GM18517 (cell line): Measurements from ENCODE around the gene DNAJC11.
"Not testable (repeated sequence)": the region's sequence is repeated elsewhere in the genome, so short reads cannot be mapped to it uniquely, and the experiment has no call there.

Experiments used
- ATAC-seq: cut with Tn5 transposase; IDR thresholded peaks from one replicate; pipeline ENCODE4 v1.9.1; 2021; ENCODE audit warnings: mild to moderate bottlenecking, moderate library complexity; ENCODE audit not compliant: unreplicated experiment

The DNAJC11 gene

DNA sequence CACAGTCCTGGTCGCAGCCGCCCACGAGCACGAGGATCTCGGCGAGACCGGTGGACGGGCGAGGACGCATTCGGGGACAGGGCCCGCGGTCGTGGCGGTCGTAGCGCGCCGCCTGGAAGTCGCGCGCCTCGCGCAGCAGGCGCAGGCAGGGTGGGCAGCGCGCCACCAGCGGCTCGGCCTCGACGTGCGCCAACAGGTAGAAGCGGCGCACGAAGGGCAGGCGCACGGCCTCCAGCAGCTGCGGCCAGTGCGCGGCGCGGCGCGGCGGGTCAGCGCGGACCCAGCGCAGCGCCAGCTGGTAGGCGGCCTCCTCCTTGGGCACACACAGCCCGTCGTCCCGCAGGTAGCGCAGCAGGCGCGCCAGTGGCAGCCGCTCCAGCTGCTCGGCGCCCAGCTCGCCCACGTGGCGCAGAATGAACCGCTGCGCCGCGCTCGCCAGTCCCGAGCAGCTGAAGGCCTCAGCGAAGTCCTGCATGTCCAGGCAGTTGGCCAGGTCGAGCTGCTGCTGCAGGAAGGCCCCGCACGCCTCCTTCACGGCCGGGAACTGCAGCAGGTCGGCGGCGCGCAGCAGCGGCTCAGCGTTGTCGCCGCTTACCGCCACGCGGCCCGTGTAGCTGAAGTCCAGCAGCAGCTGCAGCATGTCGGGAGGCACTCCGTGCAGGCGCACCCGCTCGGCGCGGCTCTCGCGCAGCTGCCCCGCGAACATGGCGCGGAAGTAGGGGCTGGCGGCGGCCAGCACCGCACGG is 99.5 kb downstream of the DNAJC11 start:
- ATAC-seq = peak; percentile 41

DNA sequence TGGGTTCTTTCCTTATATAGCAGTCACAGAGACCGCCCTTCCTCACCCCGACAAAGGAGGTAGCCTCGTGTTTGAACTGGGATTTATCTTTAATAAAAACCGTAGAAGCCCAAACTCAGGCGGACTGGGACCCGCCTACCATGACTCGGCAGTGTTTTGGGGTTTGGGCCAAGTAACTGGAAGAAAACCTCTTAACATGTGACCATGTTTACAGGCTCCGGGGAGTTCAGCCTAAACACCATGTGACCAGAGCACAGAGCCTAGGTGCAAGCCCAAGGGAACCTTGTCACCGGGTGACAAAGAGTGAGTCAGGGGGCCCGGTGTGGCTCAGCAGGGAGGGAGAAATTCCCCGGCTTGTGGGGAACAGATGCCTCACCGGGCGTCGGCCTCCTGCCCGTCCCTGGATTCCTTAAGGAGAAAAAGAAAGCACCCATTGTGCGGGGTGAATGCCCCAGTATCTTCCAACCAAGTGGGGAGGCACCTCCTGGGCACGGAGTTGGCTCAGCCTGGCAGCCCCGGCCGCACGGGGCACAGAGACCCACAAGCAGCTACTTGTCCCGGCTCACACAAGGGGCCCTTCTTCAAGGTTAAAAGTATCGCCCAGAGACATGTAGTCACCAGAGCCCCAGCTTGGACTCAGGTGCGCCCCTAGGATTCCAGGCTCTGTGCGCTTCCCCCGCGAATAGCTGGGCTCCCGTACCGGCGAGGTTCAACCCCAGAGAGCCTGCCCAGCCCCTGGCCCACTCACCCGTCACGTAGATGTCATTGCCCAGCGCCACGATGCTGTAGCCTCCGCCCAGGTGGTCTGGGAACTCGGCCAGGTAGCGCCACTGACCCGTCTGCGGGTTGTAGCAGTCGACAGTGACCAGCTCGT is 100.3 kb downstream of the DNAJC11 start:
- peak; percentile 36 for ATAC-seq

DNA sequence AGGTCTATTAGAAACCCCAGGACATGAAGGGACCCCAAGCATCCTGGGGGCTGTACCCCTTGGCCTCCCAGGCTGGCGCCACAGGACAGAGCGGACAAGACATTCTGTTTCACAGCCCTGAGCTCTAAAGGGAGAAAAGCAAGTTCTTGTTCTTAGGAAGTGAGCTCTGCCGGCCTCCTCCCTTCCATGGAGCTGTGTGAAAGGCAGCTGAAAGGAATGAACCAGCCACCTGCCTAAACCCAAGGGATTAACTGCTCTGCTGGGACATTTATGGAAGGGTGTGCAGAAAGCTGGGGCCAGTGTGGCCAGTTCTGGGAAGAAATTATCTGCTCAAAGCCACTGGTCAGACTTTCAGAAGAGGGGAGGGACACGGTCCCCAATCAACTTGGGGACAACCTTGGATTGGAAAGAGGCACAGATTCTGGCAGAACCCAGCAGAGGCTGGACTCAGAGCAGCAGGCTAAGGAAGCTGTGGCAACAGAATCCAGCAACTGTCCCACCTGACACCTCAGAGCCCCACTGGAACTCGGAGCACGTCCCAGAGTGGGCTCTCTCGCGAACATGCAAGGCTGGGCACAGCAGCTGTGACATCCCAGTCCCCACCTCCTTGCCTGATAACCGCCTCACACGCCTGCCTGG is 101.1 kb downstream of the DNAJC11 start:
- no peak for ATAC-seq

DNA sequence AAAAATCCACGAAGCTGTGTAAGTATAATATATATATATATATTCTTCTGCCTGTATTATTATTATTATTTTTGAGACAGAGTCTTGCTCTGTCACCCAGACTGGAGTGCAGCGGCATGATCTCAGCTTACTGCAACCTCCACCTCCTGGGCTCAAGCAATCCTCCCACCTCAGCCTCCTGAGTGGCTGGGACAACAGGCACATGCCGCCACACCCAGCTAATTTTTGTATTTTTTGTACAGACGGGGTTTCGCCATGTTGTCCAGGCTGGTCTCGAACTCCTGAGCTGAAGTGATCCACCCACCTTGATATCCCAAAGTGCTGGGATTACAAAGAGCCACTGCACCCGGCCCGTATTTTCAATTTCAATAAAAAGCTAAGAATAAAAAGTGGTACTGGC is 101.6 kb downstream of the DNAJC11 start:
- not testable (repeated sequence) for ATAC-seq

DNA sequence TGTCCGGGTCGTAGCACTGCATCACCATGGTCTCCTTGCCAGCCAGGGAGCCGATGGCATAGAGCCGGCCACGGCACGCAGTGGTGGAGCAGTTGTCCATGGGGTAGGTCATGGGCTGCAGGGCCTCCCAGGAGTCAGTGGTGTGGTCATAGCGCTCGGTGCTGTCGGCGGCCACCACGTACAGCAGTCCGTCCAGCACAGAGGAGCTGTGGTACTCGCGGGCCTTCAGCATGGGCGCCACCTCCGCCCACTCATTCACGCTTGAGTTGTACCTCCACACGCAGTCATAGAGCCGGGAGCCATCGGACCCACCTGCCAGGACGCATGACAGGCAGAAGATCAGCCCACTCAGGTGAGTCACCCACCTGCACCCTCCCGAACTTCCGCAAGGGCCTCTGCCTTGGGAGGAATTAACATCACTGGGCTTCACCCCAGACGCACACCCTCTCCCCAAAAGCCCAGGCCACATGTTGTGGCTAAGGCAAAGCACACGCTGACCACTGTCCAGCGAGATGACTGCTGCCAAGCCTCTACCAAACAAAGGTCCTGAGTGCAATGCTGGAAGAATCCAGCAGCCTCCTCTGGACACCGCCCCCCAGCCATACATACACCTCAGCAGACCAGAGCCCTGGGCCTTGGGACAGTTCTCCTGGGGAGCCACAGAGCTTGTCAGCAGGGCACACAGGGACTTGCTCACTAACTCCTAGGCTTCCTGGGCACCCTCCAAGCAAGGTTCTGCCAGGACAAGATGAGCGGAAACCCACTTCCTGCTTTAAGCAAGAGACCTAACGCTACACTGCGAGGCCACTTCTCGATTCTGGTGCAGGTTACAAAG is 102.3 kb downstream of the DNAJC11 start:
- no peak for ATAC-seq

DNA sequence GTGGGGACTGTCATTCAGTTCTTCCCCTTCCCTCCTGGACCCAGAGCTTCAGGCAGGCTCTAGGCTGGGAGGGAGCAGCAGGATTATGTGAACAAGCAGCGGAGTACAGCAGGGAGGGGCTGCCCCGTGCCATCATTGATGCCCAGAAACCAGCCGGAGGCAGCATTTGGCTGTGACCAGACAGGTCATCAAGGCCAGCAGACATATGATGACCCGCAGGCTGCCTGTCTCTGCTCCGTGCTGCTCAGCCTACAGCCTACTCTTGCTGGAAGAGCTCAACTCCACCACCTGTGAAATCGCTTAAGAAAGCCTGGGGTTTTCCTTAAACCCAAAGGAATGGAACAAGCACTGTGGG is 103.9 kb downstream of the DNAJC11 start:
- ATAC-seq = no peak

DNA sequence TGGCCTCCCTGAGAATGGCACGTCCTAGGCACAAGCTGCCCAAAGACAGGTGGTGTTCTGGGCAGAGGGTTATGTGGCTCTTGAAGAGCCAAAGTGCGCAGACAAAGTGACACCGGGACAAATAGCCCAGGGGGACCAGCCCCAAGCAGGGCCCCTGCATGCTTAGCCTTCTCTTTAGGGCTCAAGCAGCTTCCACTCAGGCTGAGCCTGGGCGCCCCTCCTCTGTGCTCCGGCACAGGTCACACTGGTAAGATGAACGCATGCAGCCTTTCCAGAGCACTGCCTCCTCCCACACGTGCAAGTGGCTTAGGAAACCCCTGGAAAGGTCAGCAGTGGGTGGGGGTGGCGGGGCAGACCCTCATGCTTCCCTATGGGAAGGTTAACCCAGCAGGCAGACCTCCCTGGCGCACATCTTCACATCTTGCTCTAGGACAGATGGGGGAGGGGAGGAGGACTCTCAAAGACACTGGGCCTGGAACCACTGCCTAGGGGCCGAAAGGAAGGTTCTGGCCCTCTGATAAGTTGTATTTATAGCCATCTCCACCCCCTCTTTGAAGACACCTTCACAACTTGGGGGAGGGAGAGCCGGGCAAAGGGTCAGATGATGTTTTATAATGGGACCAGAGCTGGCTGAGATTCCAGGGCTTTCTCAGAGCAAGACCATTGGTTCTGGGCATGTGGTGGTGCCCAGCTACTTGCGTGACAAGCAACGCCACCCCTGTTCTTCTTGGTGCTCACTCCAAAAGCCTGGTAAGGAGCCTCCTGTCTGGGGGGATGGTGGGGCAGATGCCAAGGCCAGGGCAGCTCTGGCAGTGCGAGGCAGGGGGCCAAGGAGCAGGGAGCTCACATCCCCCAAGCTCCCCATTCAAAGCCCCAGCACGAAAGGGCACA is 104.5 kb downstream of the DNAJC11 start:
- no peak for ATAC-seq

DNA sequence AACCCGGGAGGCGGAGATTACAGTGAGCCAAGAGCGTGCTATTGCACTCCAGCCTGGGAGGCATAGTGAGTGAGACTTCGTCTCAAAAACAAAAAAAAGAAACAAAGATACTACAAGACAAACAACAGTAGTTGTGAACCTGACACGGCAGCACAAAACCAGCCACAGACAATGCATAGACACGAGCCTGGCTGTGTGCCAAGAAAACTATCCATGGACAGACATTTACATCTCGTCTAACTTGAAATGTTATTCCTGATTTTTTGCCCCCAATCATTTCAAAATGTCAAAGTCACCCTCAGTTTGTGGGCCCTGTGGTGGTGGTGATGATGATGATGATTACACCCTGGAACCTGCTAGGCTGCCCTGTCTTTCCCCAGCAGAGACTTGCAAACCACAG is 105.3 kb downstream of the DNAJC11 start:
- no peak for ATAC-seq

DNA sequence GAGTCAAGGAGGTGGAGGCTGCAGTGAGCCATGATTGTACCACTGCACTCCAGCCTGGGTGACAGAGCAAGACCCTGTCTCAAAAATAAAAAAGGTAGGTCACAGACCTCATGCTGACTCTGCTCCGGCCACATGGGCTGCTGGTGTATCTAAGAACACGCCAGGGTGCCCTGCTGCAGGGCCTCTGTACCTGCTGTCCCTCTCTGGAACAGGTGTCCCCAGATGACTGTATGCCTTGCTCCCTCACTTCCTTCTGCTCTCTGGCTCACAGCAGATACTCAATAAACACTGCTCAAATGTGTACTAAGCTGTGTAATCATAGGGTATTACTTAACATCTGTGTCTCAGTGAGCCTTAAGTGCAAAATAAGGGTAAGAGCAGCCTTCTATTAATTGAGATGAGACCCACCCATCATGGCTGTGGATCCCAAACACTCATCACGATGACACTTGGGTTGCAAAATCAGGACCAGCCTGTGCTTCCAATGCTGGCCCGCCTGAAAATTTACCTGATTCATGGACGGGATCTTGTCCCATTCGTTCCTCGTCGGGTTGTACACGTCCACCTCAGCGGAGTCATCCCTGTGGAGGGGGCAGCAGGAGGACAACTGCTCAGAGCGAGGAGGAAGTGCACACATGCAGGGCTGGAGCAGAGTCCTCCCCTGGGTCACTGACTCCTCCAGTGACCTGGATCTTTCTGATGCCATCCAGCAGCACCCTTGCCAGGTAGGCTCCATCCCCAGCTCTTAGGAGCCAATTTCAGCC is 106.5 kb downstream of the DNAJC11 start:
- ATAC-seq = no peak

DNA sequence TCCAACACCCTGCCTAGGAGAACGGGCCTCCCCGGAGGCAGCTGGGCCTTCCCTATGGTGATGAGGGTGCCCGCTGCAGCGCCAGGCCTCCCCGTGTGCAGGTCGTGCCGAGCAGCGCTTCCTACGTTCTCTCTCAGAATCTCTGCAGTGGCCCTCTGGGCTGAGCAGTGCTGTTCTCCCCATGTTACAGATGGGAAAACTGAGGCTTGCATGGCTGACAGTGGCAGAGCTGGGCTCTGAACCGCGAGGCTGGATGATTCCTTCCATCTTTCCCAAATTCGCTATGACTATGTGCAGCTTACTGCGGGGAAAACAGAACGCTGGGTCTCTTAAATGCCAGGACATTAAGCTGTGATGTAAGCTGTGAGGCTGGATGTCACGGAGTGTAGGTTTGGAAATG is 107.8 kb downstream of the DNAJC11 start:
- no peak for ATAC-seq

DNA sequence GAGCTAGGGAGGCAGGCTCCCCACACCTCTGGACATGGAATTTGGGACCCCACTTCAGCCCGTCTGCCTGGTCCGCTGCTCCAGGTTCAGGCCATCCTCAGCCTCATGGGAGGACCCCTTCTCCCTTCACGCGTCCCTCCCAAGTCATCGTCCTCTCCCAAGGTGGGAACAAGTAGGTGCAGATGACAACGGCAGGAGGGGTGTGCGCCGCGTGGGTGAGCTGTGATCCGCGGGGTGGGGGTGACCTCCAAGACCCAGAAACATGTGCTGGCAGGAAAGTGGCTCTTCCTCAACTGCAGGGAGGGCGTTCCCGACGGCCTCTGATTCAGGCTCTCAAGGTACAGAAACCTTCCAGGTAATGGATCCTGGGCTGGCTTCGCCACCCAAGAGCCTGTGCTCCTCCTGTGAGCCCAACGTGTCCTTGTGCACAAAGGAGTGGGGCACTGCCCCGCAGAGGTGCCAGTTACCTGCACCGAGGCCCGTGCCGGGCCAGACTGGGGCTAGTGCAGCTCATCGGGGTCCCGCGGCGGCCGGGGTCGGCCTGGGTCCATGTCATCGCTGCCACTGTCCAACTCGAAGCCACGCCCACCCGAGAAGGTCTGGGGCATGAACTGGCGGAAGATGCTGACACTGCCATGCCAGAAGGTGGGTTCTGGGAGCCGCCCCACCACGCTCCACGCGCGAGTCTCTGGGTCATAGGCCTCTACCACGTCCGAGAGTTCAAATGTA is 108.6 kb downstream of the DNAJC11 start:
- no peak for ATAC-seq

DNA sequence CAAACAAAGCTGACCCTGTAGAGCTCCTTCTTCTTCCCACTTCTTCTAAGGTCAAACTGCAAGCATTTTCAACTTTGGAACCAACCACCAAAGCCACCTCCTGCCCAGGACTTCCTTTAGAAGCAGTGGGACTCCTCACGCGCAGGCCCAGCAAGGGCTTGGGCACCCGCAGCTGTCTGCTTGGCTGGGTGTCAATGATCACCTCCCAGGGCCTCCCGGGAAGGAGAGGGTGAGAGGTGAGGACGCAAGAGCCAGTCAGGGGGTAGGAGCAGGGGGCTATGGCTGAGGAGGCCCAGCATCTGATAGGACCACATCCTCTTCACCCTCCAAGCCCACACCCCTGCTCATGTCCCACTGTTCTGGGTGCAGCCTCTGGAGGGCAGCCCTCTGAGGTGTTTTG is 109.2 kb downstream of the DNAJC11 start:
- no peak for ATAC-seq

DNA sequence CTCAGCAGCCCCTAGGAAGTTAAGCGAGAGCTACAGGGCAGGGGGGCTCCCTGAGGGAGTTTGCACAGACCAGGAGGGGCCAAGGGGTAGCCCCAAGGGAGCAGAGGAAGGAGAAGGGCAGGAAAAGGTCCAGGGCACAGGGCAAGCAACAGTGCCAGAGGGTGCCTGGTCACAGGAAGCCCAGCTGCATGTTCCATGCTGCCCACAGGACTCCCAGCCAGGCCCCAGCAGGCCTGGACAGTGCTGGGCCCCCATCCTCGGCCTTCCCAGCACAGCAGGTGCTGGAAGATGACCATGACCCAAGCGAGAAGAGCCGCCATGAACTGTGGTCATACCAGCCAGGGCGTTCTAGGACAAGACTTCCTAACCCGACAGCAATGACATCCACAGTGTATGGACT is 110.0 kb downstream of the DNAJC11 start:
- no peak for ATAC-seq

DNA sequence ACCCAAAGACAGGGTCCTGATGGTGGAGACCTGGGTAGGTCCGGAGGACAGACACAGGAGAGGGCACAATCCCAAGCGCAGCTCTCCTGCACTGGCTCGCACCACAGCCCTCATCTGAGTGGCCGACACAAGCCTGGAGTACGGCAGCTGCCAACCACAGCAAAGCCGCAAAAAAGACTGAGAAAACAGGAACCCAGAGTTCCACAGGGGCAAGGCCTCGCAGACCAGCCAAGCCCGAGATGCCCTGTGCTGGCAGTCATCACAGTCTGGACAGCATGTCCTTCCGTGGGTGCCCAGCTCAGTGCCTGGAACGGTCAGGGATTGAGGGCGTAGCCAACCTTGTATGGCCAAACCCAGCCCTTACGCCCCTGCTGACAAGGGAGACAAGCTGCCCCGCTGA is 110.4 kb downstream of the DNAJC11 start:
- ATAC-seq = no peak

DNA sequence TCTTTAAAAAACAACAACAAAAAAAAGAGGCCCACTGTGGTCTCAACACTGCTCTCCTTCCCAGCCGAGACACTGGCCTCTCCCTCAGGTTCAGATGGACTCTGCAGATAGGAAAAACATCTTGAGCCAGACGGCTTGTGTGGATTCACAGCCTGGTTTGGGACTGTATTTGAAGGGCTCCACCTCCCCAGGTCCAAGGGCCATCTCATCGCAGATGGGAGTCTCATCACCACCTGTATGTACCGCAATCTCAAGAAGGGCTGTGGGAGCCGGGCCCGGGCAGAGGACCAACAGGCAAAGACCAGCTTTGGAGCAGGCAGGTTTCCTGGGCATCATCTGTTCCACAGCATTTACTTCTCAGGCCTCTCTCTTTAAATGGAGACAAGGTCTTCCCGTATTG is 111.6 kb downstream of the DNAJC11 start:
- no peak for ATAC-seq

DNA sequence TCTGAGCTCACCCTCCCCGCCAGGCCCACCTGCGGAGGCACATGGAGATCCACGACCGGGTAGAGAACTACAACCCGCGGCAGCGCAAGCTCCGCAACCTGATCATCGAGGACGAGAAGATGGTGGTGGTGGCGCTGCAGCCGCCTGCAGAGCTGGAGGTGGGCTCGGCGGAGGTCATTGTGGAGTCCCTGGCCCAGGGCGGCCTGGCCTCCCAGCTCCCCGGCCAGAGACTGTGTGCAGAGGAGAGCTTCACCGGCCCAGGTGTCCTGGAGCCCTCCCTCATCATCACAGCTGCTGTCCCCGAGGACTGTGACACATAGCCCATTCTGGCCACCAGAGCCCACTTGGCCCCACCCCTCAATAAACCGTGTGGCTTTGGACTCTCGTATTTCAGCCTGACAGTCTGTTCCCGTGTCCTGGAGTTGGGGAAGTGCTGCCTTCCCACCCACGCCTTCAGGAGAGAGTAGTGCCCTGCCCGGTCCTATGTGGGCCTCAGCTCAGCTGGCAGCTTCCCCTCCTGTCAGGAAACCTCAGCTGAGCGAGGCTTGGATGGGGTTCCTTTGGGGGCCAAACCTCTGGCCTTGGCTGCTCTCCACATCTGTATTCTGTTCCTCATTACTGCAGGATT is 112.6 kb downstream of the DNAJC11 start:
- ATAC-seq = no peak

DNA sequence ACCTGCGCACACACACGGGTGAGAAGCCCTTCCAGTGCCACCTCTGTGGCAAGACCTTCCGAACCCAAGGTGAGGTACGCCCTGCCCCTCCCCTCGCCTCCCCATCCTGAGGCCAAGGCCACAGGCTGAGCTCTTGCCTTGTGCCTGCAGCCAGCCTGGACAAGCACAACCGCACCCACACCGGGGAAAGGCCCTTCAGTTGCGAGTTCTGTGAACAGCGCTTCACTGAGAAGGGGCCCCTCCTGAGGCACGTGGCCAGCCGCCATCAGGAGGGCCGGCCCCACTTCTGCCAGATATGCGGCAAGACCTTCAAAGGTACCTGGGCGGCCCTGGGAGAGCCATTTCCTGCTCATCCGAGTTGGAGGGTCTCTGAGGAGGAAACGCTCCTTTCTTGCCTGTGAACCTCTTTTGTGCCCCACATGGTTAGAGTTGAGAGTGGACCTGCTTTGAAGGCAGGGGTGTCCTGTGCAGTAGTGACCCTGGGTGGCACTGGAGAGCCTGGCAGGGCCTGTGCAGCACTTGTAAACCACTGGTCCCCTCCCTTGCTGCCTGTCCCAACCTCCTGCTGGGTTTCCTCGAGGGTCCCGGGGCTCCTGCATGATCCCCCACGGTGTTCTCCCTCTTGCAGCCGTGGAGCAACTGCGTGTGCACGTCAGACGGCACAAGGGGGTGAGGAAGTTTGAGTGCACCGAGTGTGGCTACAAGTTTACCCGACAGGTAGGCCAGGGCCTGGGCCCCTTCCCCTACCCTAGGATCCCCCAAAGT is 113.3 kb downstream of the DNAJC11 start:
- no peak for ATAC-seq
